Neural cell (in vitro differentiated cells): ENCODE results near the gene TPR. TPM values are rescaled to one million over a fixed set of nuclear protein-coding genes. Genes with fewer than 3 reads are reported as not detected.

Source experiments
- H2AFZ ChIP-seq: fragments of 200-600, 300-800 bp; sonication (generic), shearing (Covaris generic); 2 replicates; pipeline ENCODE4 v1.6.0; 2014; ENCODE audit warnings: low read depth, mild to moderate bottlenecking, antibody characterized with exemption, low read length, moderate library complexity
- H3F3A ChIP-seq: fragments of 200-600 bp; shearing (Covaris generic); 2 replicates; pipeline ENCODE4 v1.6.1; 2016; ENCODE audit warnings: mild to moderate bottlenecking, moderate library complexity, mixed read lengths, antibody characterized with exemption, low read length; ENCODE audit not compliant: insufficient read depth, poor library complexity, severe bottlenecking
- H3K27ac ChIP-seq: fragments of 200-600, 300-800 bp; sonication (generic), shearing (Covaris generic); 2 replicates; pipeline ENCODE4 v1.5.1; 2014; ENCODE audit warnings: mild to moderate bottlenecking, low read length, moderate library complexity
- H3K27me3 ChIP-seq: fragments of 300-800, 200-600 bp; sonication (generic), shearing (Covaris generic); 2 replicates; pipeline ENCODE4 v1.6.0; 2014; ENCODE audit warnings: mild to moderate bottlenecking, low read depth, low read length, moderate library complexity; ENCODE audit not compliant: insufficient read depth
- H3K36me3 ChIP-seq: fragments of 300-800, 200-600 bp; sonication (generic), shearing (Covaris generic); 2 replicates; pipeline ENCODE4 v1.5.1; 2014; ENCODE audit warnings: mild to moderate bottlenecking, antibody characterized with exemption, low read length, moderate library complexity; ENCODE audit not compliant: insufficient read depth
- H3K4me2 ChIP-seq: fragments of 300-800, 200-600 bp; sonication (generic), shearing (Covaris generic); 2 replicates; pipeline ENCODE4 v1.6.0; 2014; ENCODE audit warnings: mild to moderate bottlenecking, low read length
- H3K4me3 ChIP-seq: fragments of 300-800, 200-600 bp; sonication (generic), shearing (Covaris generic); 2 replicates; pipeline ENCODE4 v1.5.1; 2014; ENCODE audit warnings: mild to moderate bottlenecking, low read length, moderate library complexity
- H3K79me2 ChIP-seq: fragments of 200-600 bp; shearing (Covaris generic); replicated peaks from 2 replicates; pipeline ENCODE4 v1.6.0; 2014; ENCODE audit warnings: mild to moderate bottlenecking, low read length, moderate library complexity; ENCODE audit not compliant: insufficient read depth
- H3K9ac ChIP-seq: fragments of 300-800, 200-600 bp; sonication (generic), shearing (Covaris generic); 2 replicates; pipeline ENCODE4 v1.6.1; 2016; ENCODE audit warnings: mild to moderate bottlenecking, low read length, mixed read lengths
- H3K9me2 ChIP-seq: fragments of 200-600 bp; shearing (Covaris generic); 2 replicates; pipeline ENCODE4 v1.6.1; 2016; ENCODE audit warnings: mild to moderate bottlenecking, low read length, mixed read lengths; ENCODE audit not compliant: insufficient read depth
- H3K9me3 ChIP-seq: fragments of 200-600, 300-800 bp; sonication (generic), shearing (Covaris generic); 2 replicates; pipeline ENCODE4 v1.6.1; 2016; ENCODE audit warnings: mild to moderate bottlenecking, mixed run types, low read length, moderate library complexity, mixed read lengths
- H4K20me1 ChIP-seq: fragments of 200-600 bp; shearing (Covaris generic); 2 replicates; pipeline ENCODE4 v1.6.1; 2016; ENCODE audit warnings: mild to moderate bottlenecking, mixed run types; ENCODE audit not compliant: insufficient read depth
- EP300 ChIP-seq: fragments of 450-650 bp; conservative IDR thresholded peaks from 2 replicates; pipeline ENCODE4 v1.6.1; 2014; ENCODE audit warnings: antibody characterized with exemption, mild to moderate bottlenecking, moderate library complexity; ENCODE audit not compliant: poor library complexity, severe bottlenecking
- EZH2 ChIP-seq: fragments of 200-600, 300-800 bp; shearing (Covaris generic), sonication (generic); IDR thresholded peaks from 2 replicates; pipeline ENCODE4 v1.6.1; 2014; ENCODE audit warnings: antibody characterized with exemption, low read length, borderline replicate concordance, mild to moderate bottlenecking; ENCODE audit not compliant: insufficient read depth, poor library complexity, severe bottlenecking
- MXI1 ChIP-seq: fragments of 450-650 bp; conservative IDR thresholded peaks from 2 replicates; pipeline ENCODE4 v1.6.1; 2014; ENCODE audit warnings: antibody characterized with exemption, mild to moderate bottlenecking; ENCODE audit not compliant: poor library complexity, severe bottlenecking
- POLR2AphosphoS5 ChIP-seq: IDR thresholded peaks from 2 replicates; pipeline ENCODE4 v1.6.1; 2012
- RAD21 ChIP-seq: fragments of 450-650 bp; conservative IDR thresholded peaks from 2 replicates; pipeline ENCODE4 v1.6.1; 2014; ENCODE audit warnings: antibody characterized with exemption, mild to moderate bottlenecking, moderate library complexity
- SMC3 ChIP-seq: fragments of 450-650 bp; conservative IDR thresholded peaks from 2 replicates; pipeline ENCODE4 v1.6.1; 2014; ENCODE audit warnings: antibody characterized with exemption, mild to moderate bottlenecking, moderate library complexity; ENCODE audit not compliant: poor library complexity
- TAF1 ChIP-seq: IDR thresholded peaks from 2 replicates; pipeline ENCODE4 v1.6.1; 2012; ENCODE audit warnings: low read depth
- polyA plus RNA-seq: library from polyadenylated mRNA; depleted of rRNA; stranded (reverse); fragments of >200 nt; gene quantifications from 2 replicates; pipeline ENCODE4 v1.2.3, GENCODE V29; 2014
- TF ChIP-seq, protein P1 (sequence below): IDR thresholded peaks from 2 replicates; pipeline ENCODE4 v1.6.1; 2012; ENCODE audit warnings: borderline replicate concordance
- TF ChIP-seq, protein P2 (sequence below): fragments of 450-650 bp; IDR thresholded peaks from 2 replicates; pipeline ENCODE4 v1.5.1; 2014; ENCODE audit warnings: antibody characterized with exemption, mild to moderate bottlenecking, moderate library complexity; ENCODE audit not compliant: poor library complexity, severe bottlenecking

The TPR gene
- polyA plus RNA-seq, 1 donor from 2014 or later: 91.2 TPM

DNA sequence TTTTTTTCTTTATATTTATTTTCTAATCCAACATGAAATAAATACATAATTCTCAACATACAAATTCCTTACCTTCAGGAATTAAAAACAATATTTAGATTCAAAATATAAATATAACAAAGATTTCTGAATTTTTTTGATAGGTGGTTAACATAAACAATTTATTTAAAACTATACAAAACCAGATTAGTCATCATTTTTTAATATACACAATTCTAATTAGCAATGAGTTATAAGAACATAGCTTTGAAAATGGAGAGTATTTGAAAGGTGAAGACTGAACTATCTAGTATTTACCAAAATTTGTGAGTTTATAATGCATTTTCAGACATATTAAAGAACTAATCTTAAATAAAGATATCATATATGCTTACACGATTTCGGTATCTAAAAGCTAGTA, 37.5 kb downstream of the TPR start:
- Histone ChIP-seq H3K27ac (no peak overlapping the region), H3K4me3 (no peak overlapping the region), H3K27me3 (no peaks in the 10 kb centered on the region), H3K9ac (no peak overlapping the region), H3K4me2 (no peak overlapping the region), H4K20me1 (no peaks in the 10 kb centered on the region), H3K36me3 (peaks cover 10% of the 10 kb centered on the region), H3K79me2 (no peaks in the 10 kb centered on the region), H2AFZ (no peak overlapping the region), H3K9me2 (no peaks in the 10 kb centered on the region), H3K9me3 (no peaks in the 10 kb centered on the region), H3F3A (no peaks in the 10 kb centered on the region)
- TF ChIP-seq, protein P1, sequence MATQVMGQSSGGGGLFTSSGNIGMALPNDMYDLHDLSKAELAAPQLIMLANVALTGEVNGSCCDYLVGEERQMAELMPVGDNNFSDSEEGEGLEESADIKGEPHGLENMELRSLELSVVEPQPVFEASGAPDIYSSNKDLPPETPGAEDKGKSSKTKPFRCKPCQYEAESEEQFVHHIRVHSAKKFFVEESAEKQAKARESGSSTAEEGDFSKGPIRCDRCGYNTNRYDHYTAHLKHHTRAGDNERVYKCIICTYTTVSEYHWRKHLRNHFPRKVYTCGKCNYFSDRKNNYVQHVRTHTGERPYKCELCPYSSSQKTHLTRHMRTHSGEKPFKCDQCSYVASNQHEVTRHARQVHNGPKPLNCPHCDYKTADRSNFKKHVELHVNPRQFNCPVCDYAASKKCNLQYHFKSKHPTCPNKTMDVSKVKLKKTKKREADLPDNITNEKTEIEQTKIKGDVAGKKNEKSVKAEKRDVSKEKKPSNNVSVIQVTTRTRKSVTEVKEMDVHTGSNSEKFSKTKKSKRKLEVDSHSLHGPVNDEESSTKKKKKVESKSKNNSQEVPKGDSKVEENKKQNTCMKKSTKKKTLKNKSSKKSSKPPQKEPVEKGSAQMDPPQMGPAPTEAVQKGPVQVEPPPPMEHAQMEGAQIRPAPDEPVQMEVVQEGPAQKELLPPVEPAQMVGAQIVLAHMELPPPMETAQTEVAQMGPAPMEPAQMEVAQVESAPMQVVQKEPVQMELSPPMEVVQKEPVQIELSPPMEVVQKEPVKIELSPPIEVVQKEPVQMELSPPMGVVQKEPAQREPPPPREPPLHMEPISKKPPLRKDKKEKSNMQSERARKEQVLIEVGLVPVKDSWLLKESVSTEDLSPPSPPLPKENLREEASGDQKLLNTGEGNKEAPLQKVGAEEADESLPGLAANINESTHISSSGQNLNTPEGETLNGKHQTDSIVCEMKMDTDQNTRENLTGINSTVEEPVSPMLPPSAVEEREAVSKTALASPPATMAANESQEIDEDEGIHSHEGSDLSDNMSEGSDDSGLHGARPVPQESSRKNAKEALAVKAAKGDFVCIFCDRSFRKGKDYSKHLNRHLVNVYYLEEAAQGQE: no peak
- TF ChIP-seq EZH2 (no peak), TAF1 (no peak), SMC3 (no peak), POLR2AphosphoS5 (no peak), RAD21 (no peak), MXI1 (no peak), EP300 (no peak)
- TF ChIP-seq, protein P2, sequence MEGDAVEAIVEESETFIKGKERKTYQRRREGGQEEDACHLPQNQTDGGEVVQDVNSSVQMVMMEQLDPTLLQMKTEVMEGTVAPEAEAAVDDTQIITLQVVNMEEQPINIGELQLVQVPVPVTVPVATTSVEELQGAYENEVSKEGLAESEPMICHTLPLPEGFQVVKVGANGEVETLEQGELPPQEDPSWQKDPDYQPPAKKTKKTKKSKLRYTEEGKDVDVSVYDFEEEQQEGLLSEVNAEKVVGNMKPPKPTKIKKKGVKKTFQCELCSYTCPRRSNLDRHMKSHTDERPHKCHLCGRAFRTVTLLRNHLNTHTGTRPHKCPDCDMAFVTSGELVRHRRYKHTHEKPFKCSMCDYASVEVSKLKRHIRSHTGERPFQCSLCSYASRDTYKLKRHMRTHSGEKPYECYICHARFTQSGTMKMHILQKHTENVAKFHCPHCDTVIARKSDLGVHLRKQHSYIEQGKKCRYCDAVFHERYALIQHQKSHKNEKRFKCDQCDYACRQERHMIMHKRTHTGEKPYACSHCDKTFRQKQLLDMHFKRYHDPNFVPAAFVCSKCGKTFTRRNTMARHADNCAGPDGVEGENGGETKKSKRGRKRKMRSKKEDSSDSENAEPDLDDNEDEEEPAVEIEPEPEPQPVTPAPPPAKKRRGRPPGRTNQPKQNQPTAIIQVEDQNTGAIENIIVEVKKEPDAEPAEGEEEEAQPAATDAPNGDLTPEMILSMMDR: no peak

DNA sequence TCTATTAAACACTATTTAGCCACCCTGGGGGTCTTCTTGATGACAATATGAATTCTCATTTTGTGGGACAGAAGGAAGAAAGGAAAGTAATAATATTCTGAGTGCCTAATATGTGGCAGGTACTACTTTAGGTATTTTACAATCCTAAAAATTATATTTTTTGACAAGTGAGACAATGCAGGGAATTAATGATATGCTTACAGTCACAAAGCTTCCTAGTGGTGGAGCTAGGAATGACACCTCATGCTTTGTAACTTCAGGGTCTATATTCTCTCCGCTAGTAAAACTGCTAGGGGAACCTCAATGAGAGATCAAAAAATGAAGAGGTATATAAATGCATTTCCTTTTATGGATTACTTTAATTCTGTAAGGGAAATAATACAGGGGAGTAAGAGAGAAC, 44.3 kb downstream of the TPR start:
- H4K20me1 ChIP-seq: no peaks in the 10 kb centered on the region
- peaks cover 16% of the 10 kb centered on the region for H3K36me3 ChIP-seq
- no peak overlapping the region for H3K4me3 ChIP-seq
- no peaks in the 10 kb centered on the region for H3K9me3 ChIP-seq
- no peaks in the 10 kb centered on the region for H3K27me3 ChIP-seq
- no peak overlapping the region for H2AFZ ChIP-seq
- no peak overlapping the region for H3K4me2 ChIP-seq
- H3K27ac ChIP-seq: no peak overlapping the region
- H3K9ac ChIP-seq: no peak overlapping the region
- TF ChIP-seq, protein P2: peak; percentile 14
- no peak for TF ChIP-seq MXI1
- no peaks in the 10 kb centered on the region for H3K79me2 ChIP-seq
- H3K9me2 ChIP-seq: no peaks in the 10 kb centered on the region
- no peaks in the 10 kb centered on the region for H3F3A ChIP-seq
